Stimulated activated CD4-positive, alpha-beta T cell treated with anti-CD3 and anti-CD28 coated beads, Interleukin-15, amount 100 ng/mL, for 48 hours (primary cell): ENCODE measurements around the gene CYP2A7.
"Not testable (repeated sequence)": the region's sequence is repeated elsewhere in the genome, so short reads cannot be mapped to it uniquely, and the experiment has no call there.

Experiments used
- DNase-seq, 2 donors: peaks; one replicate each; pipeline ENCODE4 v3.0.0-alpha.2; 2020; ENCODE audit warnings: low read depth in 2 of 2

CYP2A7 gene

DNA sequence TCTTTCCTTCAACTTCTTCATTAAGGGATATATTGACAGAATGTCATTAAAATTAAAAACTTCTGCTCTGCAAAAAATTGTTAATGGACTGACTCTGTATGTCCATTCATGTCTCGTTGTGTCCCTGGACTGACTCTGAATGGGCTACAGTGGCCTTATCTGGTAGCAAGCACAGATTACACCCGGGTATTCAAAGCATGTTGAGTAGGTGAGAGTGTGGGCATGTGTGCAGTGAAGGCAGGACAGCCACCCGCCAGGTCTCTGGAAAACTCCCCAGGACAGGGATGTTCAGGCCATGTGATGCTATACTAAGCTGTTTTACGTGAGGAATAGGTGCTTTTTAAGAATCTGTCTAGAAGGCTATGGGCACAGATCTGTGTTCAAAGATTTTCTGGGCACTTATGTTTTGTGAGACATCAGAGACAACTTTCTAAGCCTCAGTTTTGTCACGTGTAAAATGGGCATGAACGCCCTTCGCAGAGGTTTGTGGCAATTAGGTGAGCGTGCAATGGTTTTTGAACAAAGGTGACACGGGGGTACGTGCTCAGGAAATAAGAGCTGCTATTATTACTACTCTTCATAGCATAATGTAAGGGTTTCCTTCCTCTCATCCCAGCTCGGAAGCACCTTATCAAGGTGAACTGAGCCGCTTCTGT lies 38.9 kb downstream of the CYP2A7 start:
- DNase-seq: not testable (repeated sequence)

DNA sequence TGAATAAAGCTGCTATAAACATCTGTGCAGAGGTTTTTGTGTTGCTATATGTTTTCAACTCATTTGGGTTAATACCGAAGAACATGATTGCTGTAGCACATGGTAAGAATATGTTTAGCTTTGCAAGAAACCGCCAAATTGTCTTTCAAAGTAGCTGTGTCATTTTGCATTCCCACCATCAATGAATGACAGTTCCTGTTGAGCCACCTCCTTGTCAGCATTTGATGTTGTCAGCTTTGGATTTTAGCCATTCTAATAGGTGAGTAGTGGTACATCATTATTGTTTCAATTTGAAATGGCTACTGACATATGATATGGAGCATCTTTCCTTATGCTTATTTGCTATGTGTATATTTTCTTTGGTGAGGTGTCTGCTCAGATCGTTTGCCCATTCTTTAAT lies 40.0 kb downstream of the CYP2A7 start:
- DNase-seq: not testable (repeated sequence)

- not testable (repeated sequence) for DNase-seq
Observed at GRCh38 chr19:40838477-40838876, 43.6 kb downstream of the CYP2A7 start.

GRCh38 chr19:40836754-40837429 lies 45.1 kb downstream of the CYP2A7 start:
- DNase-seq: no peak

GRCh38 chr19:40833728-40834533 lies 48.1 kb downstream of the CYP2A7 start:
- DNase-seq: not testable (repeated sequence)

GRCh38 chr19:40832431-40832790 lies 49.6 kb downstream of the CYP2A7 start:
- DNase-seq: not testable (repeated sequence)

DNA sequence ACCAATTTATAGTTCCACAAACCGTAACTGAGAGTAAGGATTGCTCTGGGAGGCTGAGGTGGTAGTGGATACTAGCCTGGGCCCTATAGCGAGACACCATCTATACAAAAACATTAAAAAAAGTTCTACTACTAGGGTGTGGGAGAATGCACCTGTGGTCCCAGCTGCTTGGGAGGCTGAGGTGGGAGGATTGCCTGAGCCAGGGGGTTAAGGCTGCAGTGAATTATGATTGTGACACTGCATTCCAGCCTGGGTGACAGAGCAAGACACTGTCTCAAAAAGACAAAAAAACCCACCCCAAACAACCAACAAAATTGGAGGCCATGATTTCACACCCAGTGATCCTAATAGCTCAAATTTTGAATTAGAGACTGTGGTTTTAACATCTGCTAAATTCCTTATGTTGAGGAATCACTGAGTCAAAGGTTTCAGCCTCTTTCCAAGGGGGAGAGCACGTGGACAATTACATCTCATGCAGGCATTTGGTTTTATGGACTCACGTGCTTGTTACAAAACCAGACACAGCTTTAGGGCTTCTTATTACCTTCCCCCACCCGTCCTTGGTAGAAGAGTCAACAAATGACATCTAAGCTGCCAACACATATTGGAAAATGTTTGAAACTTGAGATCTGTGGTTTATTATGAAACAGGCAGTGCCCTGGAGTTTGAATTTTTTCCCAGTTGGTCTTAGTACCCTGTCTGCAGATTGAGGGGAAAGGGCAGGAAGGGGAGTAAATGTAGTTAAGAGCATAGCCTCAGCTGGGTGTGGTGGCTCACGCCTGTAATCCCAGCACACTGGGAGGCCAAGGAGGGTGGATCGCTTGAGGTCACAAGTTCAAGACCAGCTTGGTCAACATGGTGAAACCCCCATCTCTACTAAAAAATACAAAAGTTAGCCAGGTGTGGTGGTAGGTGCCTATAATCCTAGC lies 50.3 kb downstream of the CYP2A7 start:
- DNase-seq: no peak

DNA sequence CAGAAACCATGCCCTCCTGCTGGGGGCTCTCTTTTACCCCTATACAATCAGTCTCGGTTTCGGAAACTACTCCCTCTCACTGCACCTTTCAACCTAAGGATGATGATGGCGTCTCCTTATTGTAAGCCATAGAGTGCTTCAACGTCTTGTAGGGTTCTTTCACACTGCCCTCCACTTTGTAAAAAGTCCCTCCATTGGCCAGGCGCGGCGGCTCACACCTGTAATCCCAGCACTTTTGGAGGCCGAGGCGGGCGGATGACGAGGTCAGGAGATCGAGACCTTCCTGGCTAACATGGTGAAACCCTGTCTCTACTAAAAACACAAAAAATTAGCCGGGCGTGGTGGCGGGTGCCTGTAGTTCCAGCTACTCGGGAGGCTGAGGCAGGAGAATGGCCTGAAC lies 51.3 kb downstream of the CYP2A7 start:
- not testable (repeated sequence) for DNase-seq

DNA sequence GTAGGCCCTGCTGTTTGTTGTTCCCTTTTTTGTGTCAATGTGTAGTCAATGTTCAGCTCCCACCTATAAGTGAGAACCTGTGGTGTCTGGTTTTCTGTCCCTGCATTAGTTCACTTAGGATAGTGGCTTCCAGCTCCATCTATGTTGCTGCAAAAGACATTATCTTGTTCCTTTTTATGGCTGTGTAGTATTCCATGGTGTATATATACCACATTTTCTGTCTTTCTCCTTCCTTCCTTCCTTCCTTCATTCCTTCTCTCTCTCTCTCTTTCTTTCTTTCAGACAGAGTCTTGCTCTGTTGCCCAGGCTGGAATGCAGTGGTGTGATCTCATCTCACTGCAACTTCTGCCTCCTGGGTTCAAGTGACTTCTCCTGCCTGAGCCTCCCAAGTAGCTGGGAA lies 52.8 kb downstream of the CYP2A7 start:
- no peak for DNase-seq

GRCh38 chr19:40827386-40828247 lies 54.4 kb downstream of the CYP2A7 start:
- DNase-seq: no peak

DNA sequence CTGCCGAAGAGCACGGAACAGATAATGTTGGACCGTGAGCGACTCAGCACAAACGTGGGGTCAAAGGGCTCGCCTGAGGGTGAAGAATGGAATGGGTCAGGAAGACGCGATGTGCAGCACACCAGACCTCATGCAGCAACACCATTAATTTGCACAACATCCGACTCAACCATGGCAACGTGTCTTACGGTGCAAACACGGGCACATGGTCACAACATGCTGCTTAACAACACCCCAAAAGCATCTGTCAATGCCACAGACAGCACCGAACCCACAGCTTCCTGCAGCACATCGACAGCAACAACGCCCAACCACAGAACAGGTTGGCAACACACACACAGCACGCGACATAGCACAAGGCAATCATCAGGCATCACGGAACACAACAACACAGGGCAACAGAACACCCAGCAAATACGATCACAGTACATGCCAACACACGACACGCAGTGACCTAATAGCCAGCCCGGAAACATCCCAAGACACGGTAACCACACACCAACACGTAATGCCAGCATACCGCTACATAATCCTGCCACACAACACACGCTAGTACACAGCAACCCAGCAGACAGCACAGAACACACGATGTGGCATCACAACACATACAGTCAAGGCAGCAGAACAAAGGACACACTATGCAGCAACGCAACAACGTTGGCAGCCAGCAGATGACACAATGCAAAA lies 55.2 kb downstream of the CYP2A7 start:
- DNase-seq: not testable (repeated sequence)

DNA sequence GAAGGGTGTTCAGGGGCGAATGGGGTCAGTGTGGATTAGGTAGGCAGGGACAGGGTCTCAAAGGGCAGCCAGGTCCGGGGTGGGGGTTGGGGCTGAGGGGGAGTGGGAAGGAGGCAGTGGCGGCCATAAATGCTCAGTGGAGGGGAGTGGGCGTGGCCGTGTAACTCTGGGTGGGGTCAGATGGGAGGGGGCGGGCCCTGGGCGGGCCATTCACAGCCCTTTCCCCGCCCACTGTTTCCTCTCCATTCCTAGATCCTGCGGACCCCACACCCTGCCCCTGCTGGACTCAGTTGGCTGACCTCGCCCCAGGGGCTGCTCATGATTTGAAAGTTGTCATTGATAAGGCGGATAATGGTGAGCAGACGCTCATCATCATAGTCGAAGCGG lies 55.7 kb downstream of the CYP2A7 start:
- DNase-seq: not testable (repeated sequence)

DNA sequence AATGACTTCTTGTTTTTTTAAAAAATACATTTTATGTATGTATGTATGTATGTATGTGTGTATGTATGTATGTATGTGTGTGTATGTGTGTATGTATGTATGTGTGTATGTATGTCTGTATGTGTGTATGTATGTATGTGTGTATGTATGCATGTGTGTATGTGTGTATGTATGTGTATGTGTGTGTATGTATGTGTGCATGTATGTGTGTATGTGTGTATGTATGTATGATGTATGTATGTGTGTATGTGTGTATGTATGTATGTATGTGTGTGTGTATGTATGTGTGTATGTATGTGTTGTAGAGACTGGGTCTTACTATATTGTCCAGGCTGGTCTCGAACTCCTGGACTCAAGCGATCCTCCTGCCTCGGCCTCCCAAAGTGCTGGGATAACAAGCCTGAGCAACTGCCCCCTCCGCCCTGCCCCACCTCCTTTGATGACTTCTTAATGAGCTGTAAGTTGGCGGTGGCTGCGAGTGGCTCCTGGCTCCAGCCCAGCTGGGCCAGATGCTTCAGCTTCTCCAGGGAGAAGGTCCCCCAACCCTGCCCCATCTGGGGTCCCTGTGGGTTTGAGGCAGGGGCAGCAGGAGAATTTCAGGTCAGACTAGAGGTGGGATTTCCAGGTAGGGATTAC lies 56.5 kb downstream of the CYP2A7 start:
- DNase-seq: not testable (repeated sequence)
